ENCODE measurements around the gene MEF2C. TPM values are rescaled to one million over a fixed set of nuclear protein-coding genes. Genes with fewer than 3 reads are reported as not detected.

MEF2C gene
- polyA plus RNA-seq, 1 donor (not counting 4 experiments of a cell fraction or from before 2014, with no cell fraction given), result 0.10 TPM

GRCh38 chr5:88827997-88828396, 55.0 kb downstream of the MEF2C start:
- Histone ChIP-seq H4K20me1 (ENCODE audit: control insufficient read depth, extremely low read depth, insufficient read depth, low read length) (no peaks in the 10 kb centered on the region), H3K27ac (ENCODE audit: control insufficient read depth, insufficient read depth, low read length) (no peak overlapping the region), H3K9ac (ENCODE audit: control insufficient read depth, extremely low read depth, insufficient read depth, low read length) (no peak overlapping the region), H3K4me2 (ENCODE audit: control insufficient read depth, extremely low read depth, insufficient read depth, low read depth, low read length) (no peak overlapping the region), H3K4me3 (ENCODE audit: control insufficient read depth in 2 of 3, extremely low read depth in 1 of 3, insufficient read depth in 2 of 3, low read depth in 1 of 3, low read length in 3 of 3) (no peak overlapping the region), H3K9me3 (ENCODE audit: control insufficient read depth, low read depth, low read length) (no peaks in the 10 kb centered on the region), H3K36me3 (ENCODE audit: control insufficient read depth in 2 of 2, extremely low read depth in 1 of 2, insufficient read depth in 2 of 2, low read length in 2 of 2) (no peaks in the 10 kb centered on the region), H3K4me1 (ENCODE audit: control insufficient read depth, extremely low read depth, insufficient read depth, low read length) (no peaks in the 10 kb centered on the region), H3K79me2 (ENCODE audit: control insufficient read depth, insufficient read depth, low read length) (no peaks in the 10 kb centered on the region), H2AFZ (ENCODE audit: control insufficient read depth, low read length) (no peak overlapping the region), H3K27me3 (ENCODE audit: control insufficient read depth, extremely low read depth, insufficient read depth, low read length) (no peaks in the 10 kb centered on the region), H3K9me1 (ENCODE audit: control insufficient read depth, extremely low read depth, insufficient read depth, low read length) (no peaks in the 10 kb centered on the region)
- dilution Hi-C loops (cut with MboI; ENCODE audit: extremely low pct_ligation_motif_present, low sequenced_read_pairs), result no loop called here
- no peak for DNase-seq (ENCODE audit: low read depth, low spot score)
- FAIRE-seq, result no peak
- no peak for TF ChIP-seq CTCF (optimal IDR thresholded peaks at IDR 0.05 in 1 of 3, IDR thresholded peaks at IDR 0.05 in 1 of 3, conservative IDR thresholded peaks at IDR 0.05 in 1 of 3; ENCODE audit: extremely low read depth in 1 of 3, insufficient read depth in 2 of 3, low read length in 3 of 3)

GRCh38 chr5:88826646-88827585, 56.1 kb downstream of the MEF2C start:
- H2AFZ ChIP-seq (ENCODE audit: control insufficient read depth, low read length), result no peak overlapping the region
- no peaks in the 10 kb centered on the region for H3K9me1 ChIP-seq (ENCODE audit: control insufficient read depth, extremely low read depth, insufficient read depth, low read length)
- H4K20me1 ChIP-seq (ENCODE audit: control insufficient read depth, extremely low read depth, insufficient read depth, low read length), result no peaks in the 10 kb centered on the region
- H3K4me3 ChIP-seq (ENCODE audit: control insufficient read depth in 2 of 3, extremely low read depth in 1 of 3, insufficient read depth in 2 of 3, low read depth in 1 of 3, low read length in 3 of 3), result no peak overlapping the region
- no peaks in the 10 kb centered on the region for H3K36me3 ChIP-seq (ENCODE audit: control insufficient read depth in 2 of 2, extremely low read depth in 1 of 2, insufficient read depth in 2 of 2, low read length in 2 of 2)
- dilution Hi-C loops (cut with MboI; ENCODE audit: extremely low pct_ligation_motif_present, low sequenced_read_pairs), result no loop called here
- no peak for TF ChIP-seq EZH2 (IDR thresholded peaks at IDR 0.05; ENCODE audit: low read length)
- TF ChIP-seq CTCF (optimal IDR thresholded peaks at IDR 0.05 in 1 of 3, IDR thresholded peaks at IDR 0.05 in 1 of 3, conservative IDR thresholded peaks at IDR 0.05 in 1 of 3; ENCODE audit: extremely low read depth in 1 of 3, insufficient read depth in 2 of 3, low read length in 3 of 3), result no peak
- no peaks in the 10 kb centered on the region for H3K4me1 ChIP-seq (ENCODE audit: control insufficient read depth, extremely low read depth, insufficient read depth, low read length)
- no peaks in the 10 kb centered on the region for H3K27me3 ChIP-seq (ENCODE audit: control insufficient read depth, extremely low read depth, insufficient read depth, low read length)
- no peak overlapping the region for H3K27ac ChIP-seq (ENCODE audit: control insufficient read depth, insufficient read depth, low read length)
- FAIRE-seq (no peak), DNase-seq (ENCODE audit: low read depth, low spot score) (no peak)
- no peak overlapping the region for H3K9ac ChIP-seq (ENCODE audit: control insufficient read depth, extremely low read depth, insufficient read depth, low read length)
- no peaks in the 10 kb centered on the region for H3K9me3 ChIP-seq (ENCODE audit: control insufficient read depth, low read depth, low read length)
- H3K79me2 ChIP-seq (ENCODE audit: control insufficient read depth, insufficient read depth, low read length), result no peaks in the 10 kb centered on the region
- H3K4me2 ChIP-seq (ENCODE audit: control insufficient read depth, extremely low read depth, insufficient read depth, low read depth, low read length), result no peak overlapping the region

Measured in keratinocyte (primary cell).